ENCODE results near the gene RGS3. TPM values are rescaled to one million over a fixed set of nuclear protein-coding genes. Genes with fewer than 3 reads are reported as not detected.

The RGS3 gene
- total and polyA plus RNA-seq, 2 of the 13 experiments (the other 11 are each of a cell fraction or from before 2014, with no cell fraction given), result 17.1 to 28.8 TPM

- TF ChIP-seq PTBP1 (IDR thresholded peaks at IDR 0.05; ENCODE audit: low read depth, low read length, poor library complexity, severe bottlenecking), result no peak
These were observed 65.3 kb downstream of the RGS3 start (continued) for GRCh38 chr9:113528811-113529210.

- Histone ChIP-seq H3K27ac (ENCODE audit: extremely low read length, insufficient read depth, low read length) (no peak overlapping the region), H2AFZ (ENCODE audit: low read length) (no peak overlapping the region), H3K79me2 (ENCODE audit: insufficient read depth, low read length) (no peaks in the 10 kb centered on the region), H3K36me3 (replicated peaks in 1 of 2; ENCODE audit: control insufficient read depth in 1 of 2, insufficient read depth in 2 of 2, low read length in 2 of 2) (peaks cover 38 to 86% of the 10 kb centered on the region in 2 experiments), H3K9me3 (ENCODE audit: low read length) (no peaks in the 10 kb centered on the region), H3K9ac (ENCODE audit: insufficient read depth, low read depth, low read length) (no peak overlapping the region), H3K4me1 (ENCODE audit: insufficient read depth, low read length) (no peaks in the 10 kb centered on the region), H3K4me3 (replicated peaks in 1 of 3; ENCODE audit: insufficient read depth in 1 of 3, low read depth in 2 of 3, low read length in 3 of 3) (no peak overlapping the region), H3K27me3 (ENCODE audit: control insufficient read depth in 1 of 2, insufficient read depth in 2 of 2, low read length in 2 of 2) (no peaks in the 10 kb centered on the region), H4K20me1 (ENCODE audit: insufficient read depth, low read length) (no peaks in the 10 kb centered on the region), H3K4me2 (ENCODE audit: low read depth, low read length) (no peak overlapping the region)
- BruUV-seq (replicated peaks), result no TSS peak
- no peak for TF ChIP-seq AHDC1 (CRISPR knock-in tag; IDR thresholded peaks at IDR 0.05; ENCODE audit: borderline replicate concordance)
- TF ChIP-seq RCOR2 (CRISPR knock-in tag; IDR thresholded peaks at IDR 0.05), result no peak
- TF ChIP-seq FOXA1 (IDR thresholded peaks at IDR 0.05), result no peak
- TF ChIP-seq FOXA1 (CRISPR knock-in tag; IDR thresholded peaks at IDR 0.05), result no peak
- TF ChIP-seq POLR2G (IDR thresholded peaks at IDR 0.05; ENCODE audit: low read depth, low read length), result no peak
- TF ChIP-seq ZNF841 (CRISPR knock-in tag; IDR thresholded peaks at IDR 0.05; ENCODE audit: borderline replicate concordance), result no peak
- TF ChIP-seq ZNF451 (CRISPR knock-in tag; IDR thresholded peaks at IDR 0.05), result no peak
- no peak for TF ChIP-seq ZNF136 (CRISPR knock-in tag; IDR thresholded peaks at IDR 0.05; ENCODE audit: low read depth)
- DNase-seq (ENCODE audit: low spot score) (no peak), ATAC-seq (no peak), FAIRE-seq (no peak)
- intact Hi-C loops (cut with micrococcal nuclease; ENCODE audit: unreplicated experiment) (no loop called here), in situ Hi-C loops (cut with HindIII; ENCODE audit: extremely low pct_ligation_motif_present, low pct_unique_long_range_greater_than_20kb) (no loop called here)
- ChIA-PET POLR2A (no interaction called here), CTCF (ENCODE audit: low intra/inter-chr PET ratio, low total read pairs) (no interaction called here)
- 92% methylated on average over 7 of the region's 7 CpGs for WGBS (ENCODE audit: low lambda C conversion rate)
These were observed 65.9 kb downstream of the RGS3 start for GRCh38 chr9:113529336-113530009.
